Spleen (tissue), 7 donors: ENCODE results near the gene SP6.

Experiments used
- CTCF ChIP-seq, 11 experiments: fragments of 200-600 bp in 7 of 11; fragments of 450-650 bp in 4 of 11; sonication (generic) in 4 of 11; IDR thresholded peaks in 8 of 11; conservative IDR thresholded peaks in 3 of 11; 1 replicate in 7 of 11; 2 replicates in 4 of 11; pipeline versions ENCODE4 v1.4.0 to v1.8.0; 2016 to 2021; ENCODE audit warnings: antibody characterized with exemption in 11 of 11, inconsistent platforms in 4 of 11, mild to moderate bottlenecking in 1 of 11
- POLR2A ChIP-seq, 3 donors: fragments of 450-650 bp; IDR thresholded peaks; one replicate each; pipeline ENCODE4 v1.5.1; 2017; ENCODE audit warnings: antibody characterized with exemption in 3 of 3, mild to moderate bottlenecking in 1 of 3
- donor health status: DM: no; HTN: no; CAD: no; lungs with moderate emphysema.
- donor health status: DM: no; HTN: no; CAD: no.
- donor health status: DM: no; HTN: no; CAD: no.

- TF ChIP-seq POLR2A (IDR thresholded peaks at IDR 0.05) (no peak), CTCF (IDR thresholded peaks at IDR 0.05 in 8 of 11, conservative IDR thresholded peaks at IDR 0.05 in 3 of 11) (no peak)
Observed at GRCh38 chr17:47862621-47863440, 11.9 kb upstream of the SP6 start.
